Kidney (tissue), 14 donors: Measurements from ENCODE around the gene HSH2D. TPM values are rescaled to one million over a fixed set of nuclear protein-coding genes. Genes with fewer than 3 reads are reported as not detected.

Experiments
- DNase-seq, 5 donors: peaks; one replicate each; pipeline ENCODE4 v3.0.0-alpha.2; 2013 to 2020
- FAIRE-seq: peaks from 2 replicates; lab custom pipeline; 2012; peaks lifted over from hg19 to GRCh38; lab: Jason Lieb, UNC
- H3K27ac ChIP-seq, 2 donors: one replicate each; pipeline ENCODE4 v1.7.0; 2013; ENCODE audit warnings: low read depth in 2 of 2, low read length in 2 of 2, inconsistent platforms in 1 of 2
- H3K27me3 ChIP-seq: one replicate; pipeline ENCODE4 v1.7.1; 2013; ENCODE audit warnings: low read length, inconsistent platforms; ENCODE audit not compliant: control insufficient read depth, insufficient read depth
- H3K36me3 ChIP-seq, 3 donors: one replicate each; pipeline versions ENCODE4 v1.7.0 to v1.7.1; 2013; ENCODE audit warnings: low read length in 3 of 3, control low read depth in 1 of 3, inconsistent platforms in 1 of 3; ENCODE audit not compliant: insufficient read depth in 3 of 3, control insufficient read depth in 2 of 3
- H3K4me1 ChIP-seq, 3 donors: one replicate each; pipeline versions ENCODE4 v1.7.0 to v1.7.1; 2013; ENCODE audit warnings: low read length in 3 of 3, inconsistent platforms in 1 of 3, low read depth in 1 of 3; ENCODE audit not compliant: control insufficient read depth in 2 of 3, insufficient read depth in 2 of 3
- H3K4me3 ChIP-seq, 3 donors: one replicate each; pipeline versions ENCODE4 v1.7.0 to v1.8.1; 2013; ENCODE audit warnings: low read length in 3 of 3, control low read depth in 1 of 3, inconsistent platforms in 1 of 3
- H3K9ac ChIP-seq, 3 donors: one replicate each; pipeline versions ENCODE4 v1.7.0 to v1.7.1; 2013; ENCODE audit warnings: low read length in 3 of 3, control low read depth in 1 of 3, inconsistent platforms in 1 of 3
- H3K9me3 ChIP-seq, 3 donors: one replicate each; pipeline versions ENCODE4 v1.7.0 to v1.7.1; 2013; ENCODE audit warnings: low read length in 3 of 3, control low read depth in 1 of 3, inconsistent platforms in 1 of 3; ENCODE audit not compliant: control insufficient read depth in 2 of 3, insufficient read depth in 1 of 3
- CTCF ChIP-seq: IDR thresholded peaks from 3 replicates; pipeline ENCODE4 v1.5.1; 2012; ENCODE audit warnings: mild to moderate bottlenecking, moderate library complexity, borderline replicate concordance; ENCODE audit not compliant: insufficient read depth; ENCODE audit errors: extremely low read depth
- intact Hi-C: fragments of 100-400 bp; cut with DNase I; formaldehyde crosslinking; loops from one replicate; pipeline ENCODE4 v1.11.1; 2022
- polyA plus RNA-seq: library from polyadenylated mRNA; stranded (reverse); fragments of 350-450 nt; fragmentation: Illumina TruSeq; extraction: RNeasy Lipid Tissue Mini Kit (QIAGEN cat#74804); gene quantifications from one replicate; pipeline ENCODE4 v1.2.3, GENCODE V29; 2014; ENCODE audit warnings: low read depth, low replicate concordance; ENCODE audit not compliant: insufficient read depth
- total RNA-seq: library from RNA; stranded (reverse); fragmentation: NEBNext Ultra II Directional; extraction: Animal tissue kit (Norgen Biotek cat#: 25700); gene quantifications from one replicate; pipeline ENCODE4 v1.2.1, GENCODE V29; 2021
- donor health status: control.
- donor health status: control.
- donor health status: control.
- donor health status: control.
- donor health status: control.
- donor health status: DM: yes; HTN: yes; CAD: no.
- donor health status: Normal renal cell carcinoma (clear cell type).

HSH2D gene
- total and polyA plus RNA-seq, 2 donors from 2014 or later: 0.41 to 7.7 TPM

DNA sequence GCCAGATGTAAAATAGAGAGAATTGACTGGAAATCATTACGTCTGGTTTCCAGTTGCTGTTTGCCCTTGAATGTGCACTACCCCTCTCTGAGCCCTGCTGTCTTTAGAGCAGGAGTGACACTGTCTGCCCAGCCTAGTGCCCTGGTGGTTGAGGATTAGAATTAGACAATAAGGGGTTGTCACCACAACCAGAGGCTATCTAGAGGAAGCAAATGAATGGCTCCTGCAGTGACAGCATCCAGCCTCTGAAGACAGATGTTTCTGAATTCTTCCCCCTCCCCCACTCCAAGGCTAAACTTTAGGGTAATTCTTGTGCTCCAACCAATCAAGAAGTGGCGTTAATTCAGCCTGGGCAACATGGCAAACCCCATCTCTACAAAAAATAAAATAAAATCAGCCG lies 29.8 kb upstream of the HSH2D start:
- no peak for FAIRE-seq
- Histone ChIP-seq H3K9ac (no peak overlapping the region), H3K4me3 (no peak overlapping the region), H3K27me3 (no peaks in the 10 kb centered on the region), H3K27ac (no peak overlapping the region), H3K36me3 (peaks cover 0 to 13% (median 4%) of the 10 kb centered on the region in 3 donors), H3K9me3 (no peaks in the 10 kb centered on the region), H3K4me1 (peaks cover 0 to 20% (median 16%) of the 10 kb centered on the region in 3 donors)
- no peak for TF ChIP-seq CTCF
- DNase-seq: no peak
- intact Hi-C loops: no loop called here

DNA sequence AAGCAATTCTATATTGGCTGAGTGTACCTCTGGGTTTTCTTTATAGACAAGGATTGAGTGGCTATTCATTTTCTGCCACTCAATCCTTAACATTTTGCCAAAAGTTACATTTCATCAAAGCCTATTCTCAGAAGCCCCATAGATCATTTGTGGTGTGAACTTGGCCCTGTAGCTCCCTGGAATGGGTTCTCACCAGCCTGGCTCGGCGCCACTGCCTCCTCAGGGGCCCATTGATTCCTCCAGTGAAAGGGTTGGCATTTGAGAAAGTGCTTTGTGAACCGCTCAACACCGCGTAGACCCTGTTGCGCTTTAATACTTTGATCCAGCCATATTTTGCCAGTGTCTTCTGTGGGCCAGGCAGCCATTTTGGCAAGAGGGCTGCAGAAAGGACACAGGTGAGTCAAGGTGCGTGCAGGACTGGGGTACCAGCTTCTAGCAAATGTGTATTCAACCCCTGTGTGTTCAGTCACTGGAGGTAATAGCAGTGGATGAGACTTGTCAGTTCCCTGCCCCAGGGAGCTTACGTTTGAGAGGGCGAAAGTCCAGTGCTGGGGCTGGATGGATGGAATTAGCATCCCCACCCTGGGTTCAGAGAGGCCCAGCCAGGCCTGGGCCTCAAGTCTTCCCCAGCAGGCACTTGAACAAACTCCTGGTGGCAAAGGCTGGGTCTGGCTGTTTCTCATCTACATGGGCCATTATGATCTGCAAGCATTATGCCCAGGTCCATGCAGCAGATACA lies 28.0 kb upstream of the HSH2D start:
- FAIRE-seq (no peak), DNase-seq (no peak)
- TF ChIP-seq CTCF: no peak
- no peak overlapping the region for H3K9ac ChIP-seq
- peaks cover 0 to 15% (median 7%) of the 10 kb centered on the region in 3 donors for H3K36me3 ChIP-seq
- intact Hi-C loops: no loop called here
- no peaks in the 10 kb centered on the region for H3K9me3 ChIP-seq
- no peak overlapping the region for H3K27ac ChIP-seq
- peaks cover 0 to 20% (median 16%) of the 10 kb centered on the region in 3 donors for H3K4me1 ChIP-seq
- H3K27me3 ChIP-seq: no peaks in the 10 kb centered on the region
- H3K4me3 ChIP-seq: no peak overlapping the region

DNA sequence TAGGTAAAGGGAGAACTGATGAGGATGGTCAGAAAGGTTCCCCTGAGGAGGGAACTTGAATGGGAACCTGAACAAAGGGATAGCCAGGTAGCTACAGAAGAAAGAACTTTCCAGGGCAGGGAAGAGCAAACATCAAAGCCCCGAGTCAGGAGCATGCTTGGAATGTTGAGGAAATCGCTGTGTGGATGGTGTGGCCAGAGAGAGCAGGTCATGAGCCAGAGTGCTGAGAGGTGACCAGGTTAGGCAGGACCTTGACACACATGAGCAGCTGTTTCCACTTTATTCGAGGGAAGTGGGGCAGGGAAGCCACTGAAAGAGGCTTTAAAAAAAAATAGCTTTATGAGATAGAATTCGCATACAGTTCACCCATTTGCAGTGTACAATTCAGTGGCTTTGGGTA lies 27.4 kb upstream of the HSH2D start:
- H3K36me3 ChIP-seq: peaks cover 0 to 16% (median 7%) of the 10 kb centered on the region in 3 donors
- H3K27ac ChIP-seq: no peak overlapping the region
- TF ChIP-seq CTCF: no peak
- no peak overlapping the region for H3K9ac ChIP-seq
- H3K9me3 ChIP-seq: no peaks in the 10 kb centered on the region
- DNase-seq (no peak), FAIRE-seq (no peak)
- H3K4me1 ChIP-seq: peaks cover 0 to 20% (median 16%) of the 10 kb centered on the region in 3 donors
- no peak overlapping the region for H3K4me3 ChIP-seq
- intact Hi-C loops: no loop called here
- no peaks in the 10 kb centered on the region for H3K27me3 ChIP-seq
